IMR-90 (cell line): Measurements from ENCODE around the gene VTN. TPM values are rescaled to one million over a fixed set of nuclear protein-coding genes. Genes with fewer than 3 reads are reported as not detected.

Experiments used
- ATAC-seq: fragments of 200-7000 bp; cut with Tn5 transposase; 2 replicates; pipeline ENCODE4 v1.9.1; 2020; ENCODE audit warnings: low read depth, mild to moderate bottlenecking, moderate library complexity
- BruUV-seq: library from RNA; stranded (reverse); fragments of 400-500 nt; replicated peaks from 2 replicates; lab custom pipeline; 2021; lab: Mats Ljungman, UMichigan
- CTCF ChIA-PET: fragments of 300-600 bp; formaldehyde crosslinking; extraction: SDS; loops from one replicate; lab custom pipeline; 2021; ENCODE audit warnings: antibody characterized with exemption; lab: Yijun Ruan, JAX
- POLR2A ChIA-PET: fragments of 300-600 bp; sonication (Branson Sonifier 250); formaldehyde crosslinking; loops from one replicate; lab custom pipeline; 2022; ENCODE audit warnings: antibody characterized with exemption; ENCODE audit not compliant: unreplicated experiment; lab: Charles Lee
- DNase-seq: peaks from one replicate; pipeline ENCODE4 v3.0.0; 2013
- H2AFZ ChIP-seq: replicated peaks from 2 replicates; pipeline ENCODE3; 2013; ENCODE audit warnings: low read length, mild to moderate bottlenecking; ENCODE audit not compliant: poor library complexity
- H2AK5ac ChIP-seq: 2 replicates; pipeline ENCODE4 v1.6.1; 2013; ENCODE audit warnings: low read depth, low read length, inconsistent platforms
- H2AK9ac ChIP-seq: replicated peaks from 2 replicates; pipeline ENCODE3; 2013; ENCODE audit warnings: mild to moderate bottlenecking, low read depth, low read length, moderate library complexity; ENCODE audit not compliant: poor library complexity
- H2BK120ac ChIP-seq: 2 replicates; pipeline ENCODE4 v1.6.1; 2013; ENCODE audit warnings: low read depth, low read length, inconsistent platforms
- H2BK15ac ChIP-seq: 3 replicates; pipeline ENCODE4 v1.6.1; 2013; ENCODE audit warnings: low read depth, low read length, inconsistent platforms
- H2BK20ac ChIP-seq: 2 replicates; pipeline ENCODE4 v1.6.1; 2013; ENCODE audit warnings: low read depth, mild to moderate bottlenecking, inconsistent platforms, low read length, moderate library complexity
- H2BK5ac ChIP-seq: 2 replicates; pipeline ENCODE4 v1.6.1; 2013; ENCODE audit warnings: mild to moderate bottlenecking, low read depth, low read length, inconsistent platforms; ENCODE audit not compliant: poor library complexity, severe bottlenecking
- H3K14ac ChIP-seq: replicated peaks from 2 replicates; pipeline ENCODE4 v1.6.1; 2013; ENCODE audit warnings: low read depth, low read length, inconsistent platforms
- H3K18ac ChIP-seq: 2 replicates; pipeline ENCODE4 v1.6.1; 2013; ENCODE audit warnings: low read depth, low read length, control low read depth
- H3K23ac ChIP-seq: 2 replicates; pipeline ENCODE4 v1.6.1; 2013; ENCODE audit warnings: low read depth, low read length, inconsistent platforms
- H3K27ac ChIP-seq: 2 replicates; pipeline ENCODE4 v1.5.1; 2013; ENCODE audit warnings: mild to moderate bottlenecking, control low read depth, low read length; ENCODE audit not compliant: insufficient read depth
- H3K27me3 ChIP-seq: 2 replicates; pipeline ENCODE4 v1.6.1; 2013; ENCODE audit warnings: low read length; ENCODE audit not compliant: control insufficient read depth, insufficient read depth
- H3K36me3 ChIP-seq: 2 replicates; pipeline ENCODE4 v1.6.1; 2013; ENCODE audit warnings: low read length, mixed read lengths; ENCODE audit not compliant: control insufficient read depth, insufficient read depth
- H3K4ac ChIP-seq: 2 replicates; pipeline ENCODE4 v1.6.1; 2013; ENCODE audit warnings: low read depth, low read length, inconsistent platforms
- H3K4me1 ChIP-seq: 2 replicates; pipeline ENCODE4 v1.6.1; 2013; ENCODE audit warnings: low read length, mixed read lengths; ENCODE audit not compliant: control insufficient read depth, insufficient read depth
- H3K4me2 ChIP-seq: 2 replicates; pipeline ENCODE4 v1.6.1; 2013; ENCODE audit warnings: low read depth, mild to moderate bottlenecking, control low read depth, low read length, moderate library complexity
- H3K4me3 ChIP-seq: 2 replicates; pipeline ENCODE4 v1.5.1; 2013; ENCODE audit warnings: low read depth, mild to moderate bottlenecking, control low read depth, low read length, moderate library complexity; ENCODE audit not compliant: insufficient read depth
- H3K56ac ChIP-seq: 2 replicates; pipeline ENCODE4 v1.6.1; 2013; ENCODE audit warnings: low read length, inconsistent platforms; ENCODE audit not compliant: insufficient read depth; ENCODE audit errors: extremely low read depth
- H3K79me1 ChIP-seq, 2 experiments: 2 replicates each; pipeline ENCODE4 v1.6.1; 2013; ENCODE audit warnings: low read length in 2 of 2, inconsistent platforms in 1 of 2, low read depth in 1 of 2
- H3K9ac ChIP-seq: 2 replicates; pipeline ENCODE4 v1.6.1; 2013; ENCODE audit warnings: low read depth, low read length, control low read depth
- H3K9me1 ChIP-seq: 2 replicates; pipeline ENCODE4 v1.6.1; 2013; ENCODE audit warnings: low read length, inconsistent platforms; ENCODE audit not compliant: insufficient read depth
- H3K9me3 ChIP-seq: 2 replicates; pipeline ENCODE4 v1.6.1; 2013; ENCODE audit warnings: low read length; ENCODE audit not compliant: control insufficient read depth, insufficient read depth
- H4K20me1 ChIP-seq: 2 replicates; pipeline ENCODE4 v1.6.1; 2013; ENCODE audit warnings: low read length, inconsistent platforms; ENCODE audit not compliant: insufficient read depth
- H4K5ac ChIP-seq: 2 replicates; pipeline ENCODE4 v1.6.1; 2013; ENCODE audit warnings: mild to moderate bottlenecking, low read depth, low read length, control low read depth
- H4K8ac ChIP-seq, 2 experiments: 2 replicates each; pipeline ENCODE4 v1.6.1; 2013; ENCODE audit warnings: low read depth in 2 of 2, low read length in 2 of 2, control low read depth in 1 of 2, inconsistent platforms in 1 of 2
- H4K91ac ChIP-seq: 2 replicates; pipeline ENCODE4 v1.6.1; 2013; ENCODE audit warnings: low read depth, low read length, inconsistent platforms; ENCODE audit not compliant: insufficient read depth
- ELK1 ChIP-seq: fragments of 150-350 bp; IDR thresholded peaks from 2 replicates; pipeline ENCODE4 v1.6.1; 2016; ENCODE audit warnings: low read depth, mild to moderate bottlenecking, low read length, moderate library complexity, borderline replicate concordance
- FOS ChIP-seq: fragments of 150-350 bp; IDR thresholded peaks from 2 replicates; pipeline ENCODE4 v1.6.1; 2016; ENCODE audit warnings: low read depth, low read length
- MAFK ChIP-seq: IDR thresholded peaks from 2 replicates; pipeline ENCODE4 v1.6.1; 2012; ENCODE audit warnings: low read depth, low read length, improper control_type of control experiment
- POLR2A ChIP-seq: IDR thresholded peaks from 2 replicates; pipeline ENCODE4 v1.6.1; 2012; ENCODE audit warnings: mild to moderate bottlenecking, low read depth, low read length
- RAD21 ChIP-seq: IDR thresholded peaks from 2 replicates; pipeline ENCODE4 v1.6.1; 2012; ENCODE audit warnings: low read length, improper control_type of control experiment
- RCOR1 ChIP-seq: IDR thresholded peaks from 2 replicates; pipeline ENCODE4 v1.6.1; 2012; ENCODE audit warnings: mild to moderate bottlenecking, low read length, improper control_type of control experiment; ENCODE audit not compliant: insufficient replicate concordance
- RFX5 ChIP-seq: IDR thresholded peaks from 2 replicates; pipeline ENCODE4 v1.8.0; 2012; ENCODE audit warnings: low read depth, mild to moderate bottlenecking, low read length, moderate library complexity
- USF2 ChIP-seq: fragments of 150-350 bp; IDR thresholded peaks from 2 replicates; pipeline ENCODE4 v1.6.1; 2017; ENCODE audit warnings: mild to moderate bottlenecking, antibody characterized with exemption, low read length, low read depth
- WGBS, 2 experiments: methylation state at CpG; one replicate each; pipeline versions ENCODE4 v1.1.5 to v1.1.7; 2013; ENCODE audit warnings: missing lambda C conversion rate in 2 of 2; ENCODE audit not compliant: insufficient read length in 1 of 2; ENCODE audit errors: extremely low coverage in 2 of 2; 5-methylcytosine and 5-hydroxymethylcytosine counted together
- dilution Hi-C: fragments of 300-500 bp; cut with HindIII; formaldehyde crosslinking; loops from one replicate; pipeline ENCODE4 v1.14.3; 2018; ENCODE audit warnings: low sequenced_read_pairs; ENCODE audit not compliant: unreplicated experiment
- in situ Hi-C: fragments of 300-500 bp; cut with MboI; formaldehyde crosslinking; loops from 3 replicates; pipeline ENCODE4 v1.14.3; 2019; ENCODE audit warnings: low sequenced_read_pairs, inconsistent platforms, mixed read lengths
- intact Hi-C: fragments of 100-400 bp; cut with micrococcal nuclease; formaldehyde crosslinking; loops from 2 replicates; pipeline ENCODE4 v1.10.0; 2022
- polyA plus RNA-seq, 3 experiments: library from polyadenylated mRNA; depleted of rRNA; stranded (reverse); fragments of >200 nt; gene quantifications; 2 replicates each; pipeline ENCODE4 v1.2.3, GENCODE V29; 2012; ENCODE audit warnings: low replicate concordance in 1 of 3
- total RNA-seq: library from RNA; depleted of rRNA; stranded (reverse); fragments of >200 nt; gene quantifications from 2 replicates; pipeline ENCODE4 v1.2.3, GENCODE V29; 2012

The VTN gene
- total and polyA plus RNA-seq, 2 of the 4 experiments (the other 2 are of a cell fraction) = 0.18 to 1.0 TPM

GRCh38 chr17:28340374-28340773 lies 29.7 kb downstream of the VTN start:
- no peak overlapping the region for H3K9ac ChIP-seq
- no peak overlapping the region for H3K4me3 ChIP-seq
- peaks cover 36% of the 10 kb centered on the region; the same call in 1 of the 2 replicates for H4K20me1 ChIP-seq
- H3K4me2 ChIP-seq = no peak overlapping the region
- H3K18ac ChIP-seq = no peak overlapping the region
- H3K23ac ChIP-seq = no peak overlapping the region
- H2BK15ac ChIP-seq = no peak overlapping the region
- no peak for TF ChIP-seq ELK1
- TF ChIP-seq FOS = no peak
- no peak for TF ChIP-seq RAD21
- TF ChIP-seq RCOR1 = no peak
- TF ChIP-seq MAFK = no peak
- TF ChIP-seq RFX5 = no peak
- TF ChIP-seq POLR2A = no peak
- TF ChIP-seq USF2 = no peak
- no peak overlapping the region for H2BK20ac ChIP-seq
- H2AFZ ChIP-seq = no peak overlapping the region
- no peak overlapping the region for H3K4ac ChIP-seq
- intact Hi-C loops (no loop called here), dilution Hi-C loops (no loop called here), in situ Hi-C loops (loop anchor here (25.0 kb wide), 1 partner anchor 803 kb away; no protein-coding TSS in a partner anchor)
- ATAC-seq (no peak), DNase-seq (no peak)
- H3K9me1 ChIP-seq = peaks cover 13% of the 10 kb centered on the region
- H3K56ac ChIP-seq = no peak overlapping the region
- no peak overlapping the region for H4K8ac ChIP-seq
- H3K36me3 ChIP-seq = peaks cover 57% of the 10 kb centered on the region
- no peak overlapping the region for H2BK5ac ChIP-seq
- H3K14ac ChIP-seq = no peak overlapping the region
- ChIA-PET CTCF (no interaction called here), POLR2A (no interaction called here)
- no peak overlapping the region for H4K91ac ChIP-seq
- H3K27me3 ChIP-seq = no peaks in the 10 kb centered on the region
- WGBS, 2 experiments = no CpG with 5 or more reads among the region's 6 CpGs
- no peak overlapping the region for H3K27ac ChIP-seq
- no TSS peak for BruUV-seq
- no peak overlapping the region for H2AK5ac ChIP-seq
- no peak overlapping the region for H2BK120ac ChIP-seq
- H3K9me3 ChIP-seq = no peaks in the 10 kb centered on the region
- no peak overlapping the region for H4K5ac ChIP-seq
- H3K79me1 ChIP-seq = peaks cover 26 to 90% of the 10 kb centered on the region in 2 experiments; a peak in 3 of 4 replicates
- peaks cover 8% of the 10 kb centered on the region for H3K4me1 ChIP-seq
- H2AK9ac ChIP-seq = no peak overlapping the region
